Measurements from ENCODE around the gene ARFGAP1.

DNA sequence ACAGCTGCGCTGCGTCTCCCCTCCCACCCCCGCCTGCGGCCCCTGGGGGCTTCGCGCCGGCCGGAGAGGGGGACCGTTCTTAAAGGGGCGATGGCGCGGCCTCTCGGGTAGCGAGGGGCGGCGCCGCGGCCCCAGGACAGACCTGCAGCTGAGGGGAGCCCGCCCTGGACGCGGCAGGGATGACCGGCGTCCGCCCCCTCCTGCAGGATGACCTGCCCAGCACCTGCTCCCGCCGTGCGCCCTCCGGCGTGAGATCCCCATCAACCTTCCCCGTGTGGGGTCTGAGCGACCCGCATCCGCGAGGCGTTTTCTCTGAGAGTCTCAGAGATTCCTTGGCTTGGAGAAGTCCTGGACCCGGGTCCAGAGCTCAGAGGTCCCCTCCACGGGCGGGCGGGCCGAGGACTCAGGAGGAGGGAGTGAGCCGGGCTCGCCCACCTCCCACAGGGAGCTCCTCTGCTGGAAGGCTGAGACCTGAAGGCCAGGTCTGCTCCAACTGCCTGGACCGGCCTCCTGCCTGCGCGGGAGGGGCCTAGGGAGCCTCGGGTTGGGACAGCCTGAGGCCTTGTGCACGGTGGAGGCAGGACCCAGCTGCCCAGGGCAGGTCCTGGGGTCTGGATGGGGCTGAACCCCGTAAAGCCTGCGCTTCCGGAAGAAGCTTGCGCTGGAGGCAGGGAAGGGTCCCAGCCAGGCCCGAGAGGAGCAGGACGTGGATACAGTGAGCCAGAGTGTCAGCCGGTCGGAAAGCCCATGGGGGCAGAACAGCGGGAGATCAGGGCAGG is 17.8 kb upstream of the ARFGAP1 start:
- TF ChIP-seq CTCF (IDR thresholded peaks at IDR 0.05; ENCODE audit: low read depth, low read length) (no peak), EZH2phosphoT487 (IDR thresholded peaks at IDR 0.05; ENCODE audit: low read depth) (no peak)
